Epithelial cell of esophagus (primary cell): ENCODE results near the gene CORO6.

ENCODE experiments used
- DNase-seq: peaks from one replicate; pipeline ENCODE4 v3.0.0; 2010; ENCODE audit warnings: low read depth
- H3K4me3 ChIP-seq: 2 replicates; pipeline ENCODE4 v1.5.1; 2011; ENCODE audit warnings: mild to moderate bottlenecking, low read length, control low read depth
- TF ChIP-seq, protein P1 (sequence below): IDR thresholded peaks from 2 replicates; pipeline ENCODE4 v1.5.1; 2011; ENCODE audit warnings: low read depth, mild to moderate bottlenecking, low read length, control low read depth, inconsistent platforms; ENCODE audit not compliant: insufficient read depth; ENCODE audit errors: missing control alignments

CORO6 gene

DNA sequence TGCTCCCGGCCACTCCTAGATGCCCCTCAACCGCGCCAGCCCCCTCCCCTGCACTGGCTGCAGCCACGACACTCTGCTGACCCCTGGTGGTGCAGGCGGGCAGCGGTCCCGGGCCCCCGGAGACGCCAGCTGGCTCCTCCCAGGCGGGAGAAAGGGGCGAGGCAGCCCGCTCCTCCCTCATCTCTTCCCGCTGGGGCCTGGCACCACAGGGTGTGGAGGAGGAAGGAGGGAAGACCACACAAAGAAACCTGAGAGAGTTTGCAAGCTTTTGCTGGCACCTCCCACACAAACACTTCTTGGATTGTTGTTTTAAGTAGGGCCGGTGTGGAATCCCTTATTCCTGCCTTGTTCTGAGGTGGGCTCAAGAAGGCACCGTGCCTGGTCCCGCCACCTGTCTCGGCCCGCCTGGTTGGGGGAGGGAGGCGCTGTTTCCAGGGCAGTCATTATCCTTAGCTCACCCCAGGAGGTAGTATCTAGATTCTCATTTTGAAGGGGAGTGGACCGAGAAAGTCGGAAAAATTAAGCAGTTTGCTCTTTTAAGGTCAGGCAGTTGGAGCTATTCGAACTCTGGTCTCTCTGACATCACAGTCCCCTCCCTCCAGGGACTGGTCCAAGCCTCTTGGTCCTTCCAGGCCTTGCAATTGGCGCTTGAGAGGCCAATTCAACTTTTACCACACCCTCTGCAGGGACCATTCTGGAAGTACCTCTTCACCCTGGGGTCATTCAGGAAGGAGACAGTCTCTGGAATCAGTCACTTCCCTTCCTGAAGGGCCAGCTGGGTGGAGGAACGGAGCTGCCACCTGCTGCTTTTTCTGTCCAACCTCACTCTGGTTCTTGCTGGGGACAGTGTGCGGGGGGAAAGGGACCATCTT, 30.7 kb downstream of the CORO6 start:
- no peak overlapping the region for H3K4me3 ChIP-seq
- peak; percentile 76 for DNase-seq
- TF ChIP-seq, protein P1, sequence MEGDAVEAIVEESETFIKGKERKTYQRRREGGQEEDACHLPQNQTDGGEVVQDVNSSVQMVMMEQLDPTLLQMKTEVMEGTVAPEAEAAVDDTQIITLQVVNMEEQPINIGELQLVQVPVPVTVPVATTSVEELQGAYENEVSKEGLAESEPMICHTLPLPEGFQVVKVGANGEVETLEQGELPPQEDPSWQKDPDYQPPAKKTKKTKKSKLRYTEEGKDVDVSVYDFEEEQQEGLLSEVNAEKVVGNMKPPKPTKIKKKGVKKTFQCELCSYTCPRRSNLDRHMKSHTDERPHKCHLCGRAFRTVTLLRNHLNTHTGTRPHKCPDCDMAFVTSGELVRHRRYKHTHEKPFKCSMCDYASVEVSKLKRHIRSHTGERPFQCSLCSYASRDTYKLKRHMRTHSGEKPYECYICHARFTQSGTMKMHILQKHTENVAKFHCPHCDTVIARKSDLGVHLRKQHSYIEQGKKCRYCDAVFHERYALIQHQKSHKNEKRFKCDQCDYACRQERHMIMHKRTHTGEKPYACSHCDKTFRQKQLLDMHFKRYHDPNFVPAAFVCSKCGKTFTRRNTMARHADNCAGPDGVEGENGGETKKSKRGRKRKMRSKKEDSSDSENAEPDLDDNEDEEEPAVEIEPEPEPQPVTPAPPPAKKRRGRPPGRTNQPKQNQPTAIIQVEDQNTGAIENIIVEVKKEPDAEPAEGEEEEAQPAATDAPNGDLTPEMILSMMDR = peak; percentile 83

DNA sequence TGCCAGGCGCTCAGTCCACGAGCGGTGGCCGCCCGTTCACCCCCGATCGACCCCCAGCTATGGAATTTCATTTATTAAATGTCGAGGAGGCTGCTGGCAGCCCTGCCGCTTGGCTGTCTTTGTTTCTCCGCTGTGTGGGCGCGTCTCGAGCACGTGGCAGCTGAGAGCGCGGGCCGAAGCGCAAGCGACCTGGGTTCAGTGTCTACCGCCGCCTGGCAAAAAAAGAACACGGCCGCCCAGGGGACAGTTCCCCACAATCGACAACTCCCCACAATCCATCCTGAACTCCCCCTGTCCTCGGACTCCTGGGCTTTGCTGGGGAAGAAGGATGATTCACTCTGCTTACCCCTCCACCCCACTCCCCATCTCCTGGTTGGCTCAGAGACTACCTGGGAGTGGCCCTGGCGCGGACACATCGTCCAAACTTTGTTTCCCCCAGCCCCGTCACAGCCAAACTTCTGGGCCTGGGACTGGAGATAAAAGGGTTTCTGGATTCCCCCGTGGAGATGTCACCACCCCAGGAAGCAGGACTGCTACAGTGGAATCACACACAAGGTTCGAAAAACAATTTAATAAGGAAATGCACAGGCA, 31.5 kb downstream of the CORO6 start:
- TF ChIP-seq, protein P1 = no peak
- peak; percentile 61 for DNase-seq
- peak overlapping the region; percentile 9 for H3K4me3 ChIP-seq

DNA sequence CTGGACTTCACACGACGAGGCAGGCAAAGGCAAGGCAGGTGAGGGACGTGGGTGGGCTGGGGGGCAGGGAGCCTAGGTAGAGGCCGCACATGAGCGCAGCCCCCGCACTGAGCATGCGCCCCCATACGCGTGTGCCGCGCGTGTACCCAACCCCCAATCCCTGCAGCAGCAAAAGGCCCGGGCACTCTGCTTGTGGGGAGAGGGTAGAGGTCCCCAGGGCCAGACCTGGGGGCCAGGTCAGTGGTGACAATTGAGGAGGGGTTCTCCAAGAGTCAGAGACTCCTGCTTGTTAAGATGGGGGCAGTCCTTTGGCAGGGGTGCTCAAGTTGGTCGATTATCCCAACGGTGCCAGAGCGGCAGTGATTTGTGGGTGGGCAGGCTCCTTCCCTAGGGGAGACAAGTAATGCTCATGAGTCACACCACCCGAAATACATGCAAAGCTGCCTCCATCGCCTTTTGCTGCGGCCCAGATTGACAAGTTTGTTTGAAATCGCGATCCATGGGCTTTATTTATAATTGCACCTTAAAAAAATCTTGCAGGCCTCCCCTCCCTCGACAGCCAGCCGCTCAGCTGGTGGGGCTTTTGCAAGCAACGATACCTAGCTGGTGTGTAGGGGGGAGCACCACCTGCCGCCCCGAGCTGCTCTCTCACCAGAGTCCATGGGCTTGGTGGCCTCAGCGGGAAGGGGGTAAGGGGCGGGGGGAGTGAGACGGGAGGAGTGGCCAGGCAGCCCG, 32.1 kb downstream of the CORO6 start:
- H3K4me3 ChIP-seq = peak overlapping the region; percentile 53
- TF ChIP-seq, protein P1 = no peak
- DNase-seq = peak; percentile 69

DNA sequence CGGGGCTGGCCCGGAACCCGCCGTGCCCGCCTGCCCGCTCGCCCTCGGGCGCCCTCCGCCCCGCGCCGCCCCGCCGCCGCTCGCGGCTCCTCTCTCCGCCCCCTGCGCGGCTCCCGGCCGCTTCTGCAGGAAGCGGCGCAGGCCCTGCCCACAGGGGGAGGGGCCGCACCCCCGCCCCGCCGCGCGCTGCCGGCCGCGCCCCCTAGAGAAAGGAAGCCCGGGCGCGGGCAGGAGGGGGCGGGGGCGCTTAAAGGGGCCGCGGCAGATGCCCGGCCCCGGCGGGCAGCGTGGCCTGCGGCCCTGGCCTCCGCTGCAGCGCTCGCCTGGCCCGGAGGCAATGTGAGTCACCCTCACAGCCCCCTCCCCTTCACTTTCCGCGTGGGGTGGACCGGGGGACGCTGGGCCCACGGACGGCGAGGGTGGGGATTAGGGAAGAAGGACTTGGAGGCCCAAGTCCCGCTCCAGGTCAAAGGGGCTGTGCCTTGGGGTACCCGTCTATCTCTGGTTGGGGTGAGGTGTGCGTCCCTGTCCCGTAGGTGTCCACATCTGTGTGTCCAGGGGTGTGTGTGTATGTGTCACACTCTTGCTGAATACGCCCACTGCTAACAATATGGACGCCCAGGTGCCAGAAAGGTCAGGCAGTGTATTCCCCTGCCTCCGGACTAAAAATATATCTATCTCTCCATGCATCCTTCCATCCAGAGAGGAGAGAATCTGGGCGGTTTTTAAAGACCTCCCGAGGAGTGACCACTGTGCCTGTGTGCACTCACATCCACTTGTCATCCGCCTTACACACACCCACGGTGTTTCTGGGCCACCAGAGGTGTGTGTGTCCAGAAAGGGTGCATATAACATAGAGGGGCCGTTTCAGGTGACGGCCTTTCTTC, 32.9 kb downstream of the CORO6 start, which contains the start of gene GIT1:
GIT1 (minus strand) TSS at position 125 of the 887 bp plus-strand sequence. CDS start 270 bp downstream, outside the sequence.
- TF ChIP-seq, protein P1 = no peak
- DNase-seq = peak; percentile 88
- peak within 1 kb of the TSS; percentile 74 for H3K4me3 ChIP-seq

DNA sequence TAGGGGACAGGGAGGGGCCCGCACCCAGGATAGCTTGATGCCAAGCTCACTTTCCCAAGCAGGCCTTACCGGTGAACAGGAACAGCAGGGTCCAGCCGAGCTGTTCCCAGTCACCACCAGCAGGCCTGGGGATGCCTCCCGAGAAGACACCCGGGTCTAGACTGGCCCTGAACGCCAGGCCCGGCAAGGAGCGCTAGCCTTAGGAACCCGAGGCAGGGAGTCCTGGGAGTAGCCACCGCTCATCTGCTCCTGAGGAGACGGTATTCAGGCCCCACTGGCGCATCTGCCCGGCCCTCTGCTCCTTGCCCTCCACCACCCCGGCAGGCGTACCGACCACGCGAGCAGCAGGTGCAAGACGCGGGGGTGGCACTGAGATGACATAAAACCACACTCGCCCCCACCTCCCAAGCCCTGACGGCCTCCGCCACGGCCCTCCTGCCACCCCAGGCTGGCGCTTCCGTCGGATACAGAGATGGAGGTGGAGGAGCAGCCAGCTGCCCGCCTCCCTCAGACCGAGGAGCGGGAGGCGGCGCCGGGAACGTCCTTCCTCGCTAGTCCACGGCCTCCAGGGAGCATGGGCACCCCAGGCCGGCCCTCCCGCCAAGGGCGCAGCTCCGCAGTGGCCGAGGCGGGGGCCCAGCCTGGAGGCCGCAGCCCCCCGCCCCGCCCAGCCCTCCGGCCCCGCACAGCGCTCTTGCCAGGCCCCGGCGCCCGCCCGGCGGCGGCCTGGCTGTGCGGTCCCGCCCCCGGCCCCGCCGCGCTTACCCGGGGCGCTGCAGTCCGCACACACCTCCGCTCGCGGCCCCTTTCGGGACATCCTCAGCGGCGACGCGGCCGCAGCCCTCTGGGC, 33.9 kb downstream of the CORO6 start:
- TF ChIP-seq, protein P1 = peak; percentile 16
- H3K4me3 ChIP-seq = peak overlapping the region; percentile 74
- no peak for DNase-seq

DNA sequence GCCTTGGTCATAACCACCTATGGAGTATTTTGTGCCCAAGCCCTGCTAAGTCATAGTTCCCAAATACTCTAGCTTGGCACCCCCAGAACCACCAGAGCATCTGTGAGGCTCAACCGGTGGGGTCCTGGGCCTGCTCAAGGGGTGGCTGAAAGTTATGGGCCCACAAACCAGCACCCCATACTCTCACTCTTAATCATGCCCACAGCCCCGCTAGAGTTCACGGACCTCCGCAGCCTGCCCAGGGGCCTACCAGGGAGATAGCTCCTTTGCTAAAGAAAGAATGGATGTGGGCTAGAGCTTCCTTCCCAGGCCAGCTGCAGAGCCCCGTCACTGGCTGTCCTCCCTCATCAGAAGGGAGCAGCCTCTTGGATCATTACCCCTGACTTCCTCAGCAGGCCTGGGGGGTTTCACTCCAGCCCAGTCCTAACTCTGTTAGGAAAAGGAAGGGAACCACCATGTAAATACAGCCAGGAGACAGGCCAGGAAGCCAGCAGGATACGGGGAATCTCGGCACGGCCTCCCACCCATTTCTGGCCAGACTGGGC, 34.6 kb downstream of the CORO6 start:
- DNase-seq = no peak
- H3K4me3 ChIP-seq = peak overlapping the region; percentile 74
- TF ChIP-seq, protein P1 = no peak
